GM21528 (cell line): ENCODE data around the gene RASSF8.

ENCODE experiments used
- ATAC-seq: cut with Tn5 transposase; IDR thresholded peaks from one replicate; pipeline ENCODE4 v1.9.1; 2021; ENCODE audit warnings: mild to moderate bottlenecking, moderate library complexity; ENCODE audit not compliant: unreplicated experiment, low FRiP score

Gene RASSF8

GRCh38 chr12:25958428-25959070 lies at the start of gene RASSF8:
RASSF8 (plus strand) TSS chr12:25958682; CDS start chr12:26055344, 96,662 bp downstream.
- peak; percentile 79 for ATAC-seq

DNA sequence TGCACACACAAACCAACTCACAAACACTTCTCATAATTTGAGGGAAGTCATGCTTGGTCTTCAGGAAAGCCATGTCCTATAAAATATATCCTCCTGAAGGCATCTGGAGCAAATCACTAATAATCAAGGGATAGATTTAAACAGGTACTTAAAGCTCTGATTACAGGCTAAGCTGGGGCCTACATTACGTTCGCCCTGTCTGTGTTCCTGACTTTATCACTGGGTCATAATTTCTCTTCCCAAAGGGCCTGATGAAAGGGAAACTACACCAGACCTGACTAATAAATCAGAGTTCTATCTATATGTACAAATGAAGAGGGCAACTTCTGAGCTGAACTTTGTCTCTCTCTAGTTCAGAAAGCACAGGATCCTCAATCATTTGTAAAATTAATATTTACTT lies 43.9 kb upstream of the RASSF8 start:
- ATAC-seq = no peak

DNA sequence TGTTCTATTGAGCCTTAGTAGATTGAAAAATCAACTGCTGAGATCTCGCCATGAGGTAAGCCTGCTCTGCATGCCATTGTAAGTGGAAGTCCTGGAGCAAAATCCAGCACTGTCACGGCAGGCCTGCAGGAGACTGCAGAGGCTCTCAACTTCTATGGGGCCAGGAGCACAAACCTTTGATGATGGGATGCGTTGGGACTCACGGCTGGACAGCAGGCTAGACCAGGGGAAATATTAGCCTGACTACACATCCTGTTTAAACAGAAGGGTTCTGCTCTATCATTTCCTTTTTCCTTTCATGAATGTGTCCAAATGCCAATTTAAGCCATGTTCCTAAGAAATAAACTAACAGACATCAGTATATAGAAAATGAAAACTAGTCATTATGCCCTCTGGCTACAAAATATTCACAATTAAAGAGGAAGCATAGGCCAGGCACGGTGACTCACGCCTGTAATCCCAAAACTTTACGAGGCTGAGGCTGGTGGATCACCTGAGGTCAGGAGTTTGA lies 33.9 kb upstream of the RASSF8 start:
- ATAC-seq = no peak

- no peak for ATAC-seq
Measured at GRCh38 chr12:25925064-25925463, 33.4 kb upstream of the RASSF8 start.

DNA sequence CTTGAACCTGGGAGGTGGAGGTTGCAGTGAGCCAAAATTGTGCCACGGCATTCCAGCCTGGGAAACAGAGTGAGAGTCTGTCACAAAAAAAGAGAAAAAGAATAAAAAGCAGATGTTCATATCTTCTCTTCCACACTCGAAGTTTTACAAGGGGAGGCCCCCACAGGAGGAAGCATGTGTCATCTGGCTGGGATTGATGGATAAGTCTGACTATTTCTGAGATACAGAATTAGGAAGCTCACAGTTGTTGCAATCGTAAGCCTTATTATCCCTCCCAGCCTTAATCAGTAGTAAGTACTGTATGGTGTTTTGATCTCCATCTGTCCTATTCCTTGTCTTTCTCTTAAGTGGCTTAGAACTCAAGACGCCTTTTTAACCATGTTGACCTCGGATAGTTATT lies 31.9 kb upstream of the RASSF8 start:
- ATAC-seq = no peak

- ATAC-seq = no peak
Measured at GRCh38 chr12:25929142-25929541, 29.3 kb upstream of the RASSF8 start.

GRCh38 chr12:25932971-25933370 lies 25.5 kb upstream of the RASSF8 start:
- no peak for ATAC-seq

GRCh38 chr12:25934456-25934855 lies 24.0 kb upstream of the RASSF8 start:
- no peak for ATAC-seq

GRCh38 chr12:25935355-25936144 lies 22.9 kb upstream of the RASSF8 start:
- ATAC-seq = no peak

DNA sequence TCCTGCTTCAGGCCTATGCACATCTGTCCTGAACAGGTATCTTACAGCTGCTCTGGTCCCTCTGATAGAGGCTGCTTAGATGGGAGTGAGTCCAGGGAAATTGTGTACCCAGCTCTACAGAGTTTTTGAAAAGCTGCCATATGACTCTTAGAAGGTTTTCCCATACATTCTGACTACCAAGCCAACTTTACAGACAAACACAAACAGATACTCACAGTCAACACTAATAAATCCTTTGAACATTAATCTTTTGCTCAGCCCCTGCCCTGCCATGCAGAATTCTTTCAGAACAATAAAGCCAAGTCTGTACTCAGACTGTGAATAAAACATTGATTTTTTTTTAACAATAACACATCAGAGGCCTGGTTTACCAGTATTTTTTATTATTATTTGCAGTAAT lies 21.4 kb upstream of the RASSF8 start:
- no peak for ATAC-seq

DNA sequence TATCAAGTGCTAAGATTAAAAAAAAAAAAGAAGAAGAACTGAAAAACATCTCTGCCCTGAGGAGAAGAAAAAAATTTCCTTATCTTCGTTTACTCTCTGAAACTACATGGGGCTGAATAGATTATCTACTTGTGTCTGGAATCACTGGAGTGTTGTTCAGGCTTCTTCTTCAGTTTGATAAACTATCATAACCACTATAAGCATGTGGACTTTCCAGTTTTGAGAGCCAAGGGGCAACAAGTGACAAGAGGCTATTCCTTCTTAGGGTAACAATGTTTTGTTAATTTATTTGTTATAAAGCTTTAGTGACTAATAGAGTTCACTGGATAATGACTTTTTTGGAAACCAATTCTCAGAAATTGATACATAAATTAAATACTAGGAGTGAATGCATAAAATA lies 19.9 kb upstream of the RASSF8 start:
- ATAC-seq = no peak

- no peak for ATAC-seq
Measured at GRCh38 chr12:25939606-25940005, 18.9 kb upstream of the RASSF8 start.

GRCh38 chr12:25940886-25941285 lies 17.6 kb upstream of the RASSF8 start:
- no peak for ATAC-seq

DNA sequence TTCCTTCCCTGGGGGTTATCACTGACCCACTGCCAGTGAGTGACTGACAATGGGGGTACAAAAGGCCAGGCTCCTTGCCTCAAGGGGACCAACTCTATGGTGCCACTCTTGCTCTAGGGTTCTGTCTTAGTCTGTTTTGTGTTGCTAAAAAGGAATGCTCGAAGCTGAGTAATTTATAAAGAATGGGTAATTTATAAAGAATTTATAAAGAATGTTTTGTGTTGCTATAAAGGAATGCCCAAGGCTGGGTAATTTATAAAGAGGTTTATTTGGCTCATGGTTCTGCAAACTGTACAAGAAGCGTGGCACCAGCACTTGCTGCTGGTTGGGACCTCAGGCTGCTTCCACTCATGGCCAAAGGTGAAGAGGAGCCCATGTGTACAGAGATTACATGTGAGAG lies 15.8 kb upstream of the RASSF8 start:
- no peak for ATAC-seq

DNA sequence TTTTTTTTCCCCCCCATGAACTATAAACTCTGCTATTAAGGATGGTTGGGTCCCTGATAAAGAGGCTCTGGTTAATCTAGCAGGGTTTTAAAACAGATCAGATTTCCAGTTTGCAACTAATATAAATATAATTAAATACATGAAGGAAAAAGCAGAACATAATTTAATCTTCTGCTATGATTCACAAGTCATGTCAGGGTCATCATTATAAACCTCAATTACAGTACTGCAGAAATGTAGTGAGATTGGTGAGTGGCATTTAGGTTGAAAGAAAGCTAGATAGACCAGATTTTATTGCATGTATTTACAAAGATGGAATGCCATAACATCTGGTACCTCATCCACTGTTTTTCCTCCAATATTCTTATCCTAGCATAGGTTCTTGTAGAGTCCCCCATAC lies 14.5 kb upstream of the RASSF8 start:
- ATAC-seq = no peak

DNA sequence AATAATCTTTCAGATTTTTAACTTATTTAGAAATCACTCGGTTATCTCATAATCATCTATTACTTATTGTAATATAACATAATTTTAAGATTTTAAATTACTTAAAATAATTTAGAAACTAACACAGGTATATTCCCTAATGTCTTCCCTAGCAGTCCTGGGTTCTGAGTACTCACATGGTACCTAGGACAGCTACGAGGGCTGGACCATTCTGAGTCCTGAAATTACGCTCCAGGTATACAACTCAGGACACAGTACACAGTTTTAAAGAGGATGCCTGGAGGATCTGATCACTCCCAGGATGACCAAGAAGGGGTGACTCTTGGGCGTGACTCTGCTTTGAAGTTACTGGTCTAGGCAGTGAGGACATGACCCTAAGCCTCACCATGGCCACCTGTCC lies 9.1 kb upstream of the RASSF8 start:
- ATAC-seq = no peak

GRCh38 chr12:25950329-25951115 lies 8.0 kb upstream of the RASSF8 start:
- ATAC-seq = no peak

DNA sequence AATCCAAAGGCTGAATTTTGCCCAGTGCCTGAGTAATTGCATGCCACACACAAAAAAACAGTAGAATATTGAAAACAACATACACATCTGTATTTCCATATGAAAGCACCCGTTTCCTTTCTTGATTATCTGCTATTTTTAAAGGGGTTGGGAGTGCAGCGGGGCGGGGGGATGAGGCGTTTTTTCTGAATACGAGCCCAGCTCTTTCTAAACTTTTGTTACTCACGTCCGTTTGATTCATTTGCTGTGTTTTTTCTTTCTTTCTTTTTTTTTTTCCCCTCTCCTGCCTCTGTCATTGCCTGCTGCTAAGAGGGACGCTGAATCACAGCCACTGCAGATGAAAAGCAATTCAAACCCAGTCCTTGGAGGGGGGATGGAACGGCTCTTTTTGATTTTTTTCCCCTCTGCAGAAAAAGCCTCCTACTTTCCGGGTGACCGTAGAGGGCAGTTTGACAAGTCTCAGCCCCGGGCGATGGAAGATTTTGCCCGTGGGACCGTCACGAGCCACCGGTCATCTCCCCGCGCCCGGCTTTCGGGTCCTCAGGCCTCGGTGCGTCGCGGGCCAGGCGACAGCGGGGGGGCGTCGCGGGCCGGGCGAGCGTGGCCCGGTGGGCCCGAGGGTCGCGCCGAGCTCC lies 572 bp upstream of the RASSF8 start:
- ATAC-seq = peak; percentile 33

DNA sequence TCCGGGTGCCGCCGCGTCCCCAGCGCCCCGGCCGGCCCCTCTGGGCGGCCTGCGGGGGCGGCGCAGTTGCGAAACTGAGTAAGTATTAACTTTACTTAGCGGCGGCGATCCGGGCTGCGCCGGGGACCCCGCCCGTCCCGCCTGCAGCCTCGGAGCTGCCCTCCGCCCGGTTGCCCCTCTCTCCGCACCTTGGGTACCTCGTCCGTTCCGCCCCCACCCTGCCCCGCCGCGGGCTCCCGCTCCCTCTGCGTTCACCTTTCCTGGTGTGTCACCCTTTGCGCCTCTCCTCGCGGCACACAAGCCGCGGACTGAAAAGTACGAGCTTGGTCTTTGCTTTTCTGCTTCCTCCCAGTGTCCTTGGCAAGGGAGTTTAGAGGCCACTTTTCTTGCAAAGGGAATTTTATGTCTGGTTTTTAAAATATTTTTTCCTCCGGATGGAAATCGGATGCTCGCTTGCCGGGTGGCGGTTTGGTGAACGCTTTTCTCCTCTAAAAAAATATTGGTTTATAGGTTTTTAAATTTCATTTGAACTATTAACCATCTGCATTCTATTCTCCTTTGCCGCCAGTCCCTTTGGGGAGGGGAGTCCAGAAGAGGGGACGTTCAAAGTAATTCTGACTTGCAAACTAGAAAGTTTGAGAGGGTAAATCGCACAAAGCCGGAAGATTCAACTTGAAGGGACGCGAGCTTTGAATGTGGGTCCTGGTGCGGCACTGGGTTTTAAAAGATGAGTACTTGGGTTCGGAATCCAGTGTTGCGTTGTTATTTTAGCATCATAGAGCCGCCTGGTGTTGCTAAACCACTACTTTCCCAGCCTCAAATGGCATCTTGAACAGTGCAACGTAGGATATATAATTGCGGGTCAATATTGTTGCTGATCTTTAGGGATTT lies 834 bp downstream of the RASSF8 start:
- ATAC-seq = no peak

- no peak for ATAC-seq
Measured at GRCh38 chr12:25960143-25960542, 1.7 kb downstream of the RASSF8 start.
